H9 (cell line): ENCODE results near the gene SCT. TPM values are rescaled to one million over a fixed set of nuclear protein-coding genes. Genes with fewer than 3 reads are reported as not detected.

Experiments used
- DNase-seq: peaks from one replicate; pipeline ENCODE4 v3.0.0-alpha.2; 2017
- H2AFZ ChIP-seq: one replicate; pipeline ENCODE4 v1.6.1; 2013; ENCODE audit warnings: mild to moderate bottlenecking, low read length, control low read depth, moderate library complexity
- H2AK5ac ChIP-seq: 2 replicates; pipeline ENCODE4 v1.6.1; 2013; ENCODE audit warnings: low read length, control low read depth, mixed read lengths; ENCODE audit not compliant: insufficient read length
- H2BK120ac ChIP-seq: one replicate; pipeline ENCODE4 v1.6.1; 2013; ENCODE audit warnings: low read depth, mild to moderate bottlenecking, low read length, control low read depth, inconsistent platforms; ENCODE audit not compliant: poor library complexity, severe bottlenecking
- H2BK12ac ChIP-seq: 2 replicates; pipeline ENCODE4 v1.6.1; 2013; ENCODE audit warnings: low read length, control low read depth, mixed read lengths, low read depth; ENCODE audit not compliant: insufficient read length
- H2BK15ac ChIP-seq: 2 replicates; pipeline ENCODE4 v1.6.1; 2013; ENCODE audit warnings: low read depth, low read length, control low read depth
- H2BK20ac ChIP-seq: one replicate; pipeline ENCODE4 v1.6.1; 2013; ENCODE audit warnings: low read depth, mild to moderate bottlenecking, low read length, control low read depth, inconsistent platforms; ENCODE audit not compliant: poor library complexity, severe bottlenecking
- H2BK5ac ChIP-seq: 2 replicates; pipeline ENCODE4 v1.6.1; 2013; ENCODE audit warnings: low read length, control low read depth, mixed read lengths; ENCODE audit not compliant: insufficient read length
- H3K14ac ChIP-seq: 2 replicates; pipeline ENCODE4 v1.6.1; 2013; ENCODE audit warnings: low read length, control low read depth; ENCODE audit not compliant: insufficient read depth
- H3K18ac ChIP-seq: 2 replicates; pipeline ENCODE4 v1.6.1; 2013; ENCODE audit warnings: low read depth, mild to moderate bottlenecking, mixed read lengths, low read length, control low read depth; ENCODE audit not compliant: insufficient read length
- H3K23ac ChIP-seq: 2 replicates; pipeline ENCODE4 v1.6.1; 2013; ENCODE audit warnings: low read length, control low read depth, mixed read lengths, low read depth; ENCODE audit not compliant: insufficient read length
- H3K23me2 ChIP-seq: 2 replicates; pipeline ENCODE4 v1.6.1; 2013; ENCODE audit warnings: low read depth, mild to moderate bottlenecking, mixed read lengths, low read length, control low read depth; ENCODE audit not compliant: insufficient read length, poor library complexity, severe bottlenecking
- H3K27ac ChIP-seq: 2 replicates; pipeline ENCODE4 v1.5.1; 2013; ENCODE audit warnings: low read length, control low read depth, mixed read lengths, low read depth; ENCODE audit not compliant: insufficient read length
- H3K27me3 ChIP-seq: 2 replicates; pipeline ENCODE4 v1.6.1; 2013; ENCODE audit warnings: low read length, control low read depth, inconsistent platforms; ENCODE audit not compliant: insufficient read depth
- H3K4ac ChIP-seq: 2 replicates; pipeline ENCODE4 v1.6.1; 2013; ENCODE audit warnings: low read depth, mild to moderate bottlenecking, control low read depth, inconsistent platforms, low read length, moderate library complexity
- H3K4me1 ChIP-seq: 2 replicates; pipeline ENCODE4 v1.6.1; 2013; ENCODE audit warnings: low read length, control low read depth, inconsistent platforms; ENCODE audit not compliant: insufficient read depth
- H3K4me2 ChIP-seq: 2 replicates; pipeline ENCODE4 v1.6.1; 2013; ENCODE audit warnings: low read length, control low read depth, mixed read lengths; ENCODE audit not compliant: insufficient read length, insufficient read depth
- H3K56ac ChIP-seq: 2 replicates; pipeline ENCODE4 v1.6.1; 2013; ENCODE audit warnings: low read depth, mild to moderate bottlenecking, mixed read lengths, low read length, control low read depth; ENCODE audit not compliant: insufficient read length
- H3K79me1 ChIP-seq: 2 replicates; pipeline ENCODE4 v1.6.1; 2013; ENCODE audit warnings: low read depth, mild to moderate bottlenecking, moderate library complexity, low read length, control low read depth, inconsistent platforms; ENCODE audit not compliant: insufficient read depth, poor library complexity, severe bottlenecking
- H3K79me2 ChIP-seq: 2 replicates; pipeline ENCODE4 v1.6.1; 2013; ENCODE audit warnings: low read length, control low read depth, inconsistent platforms; ENCODE audit not compliant: insufficient read depth
- H3K9ac ChIP-seq: 2 replicates; pipeline ENCODE4 v1.6.1; 2013; ENCODE audit warnings: low read length, control low read depth, mixed read lengths; ENCODE audit not compliant: insufficient read length; ENCODE audit errors: extremely low read depth
- H3K9me3 ChIP-seq: one replicate; pipeline ENCODE4 v1.6.1; 2013; ENCODE audit warnings: low read depth, low read length, inconsistent platforms; ENCODE audit not compliant: control insufficient read depth
- H3T11ph ChIP-seq: one replicate; pipeline ENCODE4 v1.6.1; 2013; ENCODE audit warnings: mild to moderate bottlenecking, low read length, control low read depth, inconsistent platforms
- H4K20me1 ChIP-seq: one replicate; pipeline ENCODE4 v1.6.1; 2013; ENCODE audit not compliant: control insufficient read depth, insufficient read length, insufficient read depth
- H4K5ac ChIP-seq: 2 replicates; pipeline ENCODE4 v1.6.1; 2013; ENCODE audit warnings: low read depth, mild to moderate bottlenecking, mixed read lengths, low read length, control low read depth; ENCODE audit not compliant: insufficient read length
- H4K8ac ChIP-seq: replicated peaks from 2 replicates; pipeline ENCODE4 v1.6.1; 2013; ENCODE audit warnings: low read length, control low read depth, mixed read lengths, low read depth; ENCODE audit not compliant: insufficient read length
- H4K91ac ChIP-seq: 2 replicates; pipeline ENCODE4 v1.6.1; 2013; ENCODE audit warnings: low read depth, mild to moderate bottlenecking, moderate library complexity, mixed read lengths, low read length, control low read depth; ENCODE audit not compliant: insufficient read length
- H3K27ac Mint-ChIP-seq, 3 experiments: 2 replicates in 2 of 3; 3 replicates in 1 of 3; pipeline ENCODE4 v1.8.0; 2020 to 2021; ENCODE audit warnings: mixed read lengths in 3 of 3, mild to moderate bottlenecking in 1 of 3, moderate library complexity in 1 of 3
- H3K27me3 Mint-ChIP-seq: 2 replicates; pipeline ENCODE4 v1.8.0; 2021; ENCODE audit warnings: low read depth, mild to moderate bottlenecking, moderate library complexity, mixed read lengths
- H3K36me3 Mint-ChIP-seq, 3 experiments: 2 replicates in 2 of 3; 3 replicates in 1 of 3; pipeline ENCODE4 v1.8.0; 2020 to 2021; ENCODE audit warnings: low read depth in 3 of 3, mixed read lengths in 3 of 3; ENCODE audit not compliant: insufficient read depth in 1 of 3
- H3K4me1 Mint-ChIP-seq, 2 experiments: 2 replicates each; pipeline ENCODE4 v1.8.0; 2020; ENCODE audit warnings: mixed read lengths in 2 of 2
- H3K4me3 Mint-ChIP-seq, 2 experiments: 2 replicates in 1 of 2; 3 replicates in 1 of 2; pipeline ENCODE4 v1.8.0; 2020 to 2021; ENCODE audit warnings: mild to moderate bottlenecking in 2 of 2, mixed read lengths in 2 of 2, moderate library complexity in 1 of 2
- H3K9me3 Mint-ChIP-seq, 2 experiments: 2 replicates in 1 of 2; 3 replicates in 1 of 2; pipeline ENCODE4 v1.8.0; 2020; ENCODE audit warnings: mild to moderate bottlenecking in 2 of 2, mixed read lengths in 2 of 2, moderate library complexity in 1 of 2
- CTCF ChIP-seq: fragments of 200-600 bp; sonication (generic); conservative IDR thresholded peaks from 3 replicates; pipeline ENCODE4 v1.8.0; 2021; ENCODE audit warnings: antibody characterized with exemption, mild to moderate bottlenecking
- WGBS: extraction: QIAGEN DNeasy Blood & Tissue Kit; methylation state at CpG from one replicate; pipeline ENCODE4 v1.1.7; 2013; ENCODE audit warnings: missing lambda C conversion rate, low lambda C conversion rate, mixed read lengths; ENCODE audit not compliant: insufficient read length; ENCODE audit errors: extremely low coverage; 5-methylcytosine and 5-hydroxymethylcytosine counted together
- total RNA-seq: library from RNA; stranded (reverse); gene quantifications from 2 replicates; pipeline ENCODE4 v1.2.1, GENCODE V29; 2021

The SCT gene
- total RNA-seq, 1 experiment from 2014 or later: 1.8 TPM

- Histone ChIP-seq H3K4ac (no peak within 1 kb of the TSS; the same call in 1 of the 2 replicates), H3K9me3 (no peaks in the 10 kb centered on the region), H3K9ac (no peak within 1 kb of the TSS), H3K79me1 (no peaks in the 10 kb centered on the region), H3K14ac (peak within 1 kb of the TSS; percentile 73), H3K23me2 (peaks cover 19% of the 10 kb centered on the region), H4K91ac (no peak within 1 kb of the TSS), H4K8ac (no peak within 1 kb of the TSS), H3K27me3 (peaks cover 33% of the 10 kb centered on the region), H2AK5ac (no peak within 1 kb of the TSS), H2BK120ac (no peak within 1 kb of the TSS), H2BK5ac (no peak within 1 kb of the TSS), H3K79me2 (no peaks in the 10 kb centered on the region), H4K20me1 (no peaks in the 10 kb centered on the region), H3K18ac (peak within 1 kb of the TSS; percentile 72), H4K5ac (no peak within 1 kb of the TSS), H2BK12ac (no peak within 1 kb of the TSS), H3K4me1 (no peaks in the 10 kb centered on the region; the same call in 1 of the 2 replicates), H2AFZ (no peak within 1 kb of the TSS), H2BK15ac (no peak within 1 kb of the TSS), H2BK20ac (no peak within 1 kb of the TSS), H3K4me2 (peak within 1 kb of the TSS; percentile 33), H3K56ac (no peak within 1 kb of the TSS), H3K23ac (no peak within 1 kb of the TSS), H3K27ac (no peak within 1 kb of the TSS), H3T11ph (no peak within 1 kb of the TSS)
- Mint-ChIP-seq H3K4me1 (peaks cover 18 to 28% of the 10 kb centered on the region in 2 experiments), H3K9me3 (no peaks in the 10 kb centered on the region; a peak in 2 of 5 replicates), H3K36me3 (peaks cover 0 to 12% (median 0%) of the 10 kb centered on the region in 3 experiments; a peak in 2 of 7 replicates), H3K27ac (no peak within 1 kb of the TSS; a peak in 1 of 7 replicates), H3K27me3 (peaks cover 56% of the 10 kb centered on the region), H3K4me3 (peak within 1 kb of the TSS; percentile 66 to 80)
- WGBS: no CpG with 5 or more reads among the region's 100 CpGs
- DNase-seq: peak; percentile 60
- TF ChIP-seq CTCF: no peak
Observed at GRCh38 chr11:636511-637332, 9.7 kb upstream of the SCT start, which contains the start of gene DRD4. Gene DRD4, plus strand, starts transcription at chr11:637269. Its CDS starts 36 bp downstream, at chr11:637305.
